ENCODE measurements around the gene RAD51B. TPM values are rescaled to one million over a fixed set of nuclear protein-coding genes. Genes with fewer than 3 reads are reported as not detected.

RAD51B gene
- total RNA-seq, 3 donors from 2014 or later: 10.6 to 77.6 (median 33.8) TPM

GRCh38 chr14:68673464-68673863, 853.9 kb downstream of the RAD51B start:
- intact Hi-C loops (cut with DNase I; ENCODE audit: low total_unique reads): no loop called here
- H3K27me3 ChIP-seq: no peaks in the 10 kb centered on the region
- H3K9me3 ChIP-seq: no peaks in the 10 kb centered on the region
- DNase-seq (ENCODE audit: low spot score in 2 of 2): no peak
- H3K4me3 ChIP-seq: no peak overlapping the region
- H3K36me3 ChIP-seq: no peaks in the 10 kb centered on the region
- peaks cover 5 to 23% of the 10 kb centered on the region in 2 donors for H3K4me1 ChIP-seq
- no peak for TF ChIP-seq POLR2A (IDR thresholded peaks at IDR 0.05)
- TF ChIP-seq CTCF (IDR thresholded peaks at IDR 0.05): no peak
- no peak for TF ChIP-seq POLR2AphosphoS5 (IDR thresholded peaks at IDR 0.05)
- H3K27ac ChIP-seq: no peak overlapping the region

GRCh38 chr14:68674538-68675232, 855.1 kb downstream of the RAD51B start:
- DNase-seq (ENCODE audit: low spot score in 2 of 2): no peak
- peaks cover 0 to 12% of the 10 kb centered on the region in 2 donors for H3K4me1 ChIP-seq
- TF ChIP-seq POLR2AphosphoS5 (IDR thresholded peaks at IDR 0.05) (no peak), POLR2A (IDR thresholded peaks at IDR 0.05) (no peak), CTCF (IDR thresholded peaks at IDR 0.05) (no peak)
- intact Hi-C loops (cut with DNase I; ENCODE audit: low total_unique reads): no loop called here
- H3K27me3 ChIP-seq: no peaks in the 10 kb centered on the region
- H3K27ac ChIP-seq: peak overlapping the region; percentile 20 to 40
- H3K36me3 ChIP-seq: no peaks in the 10 kb centered on the region
- no peaks in the 10 kb centered on the region for H3K9me3 ChIP-seq
- H3K4me3 ChIP-seq: no peak overlapping the region

GRCh38 chr14:68675233-68675577, 855.6 kb downstream of the RAD51B start:
- no peaks in the 10 kb centered on the region for H3K36me3 ChIP-seq
- DNase-seq (ENCODE audit: low spot score in 2 of 2): no peak
- no peaks in the 10 kb centered on the region for H3K9me3 ChIP-seq
- intact Hi-C loops (cut with DNase I; ENCODE audit: low total_unique reads): no loop called here
- TF ChIP-seq POLR2A (IDR thresholded peaks at IDR 0.05): no peak
- TF ChIP-seq POLR2AphosphoS5 (IDR thresholded peaks at IDR 0.05): no peak
- TF ChIP-seq CTCF (IDR thresholded peaks at IDR 0.05): no peak
- H3K4me1 ChIP-seq: peaks cover 0 to 7% of the 10 kb centered on the region in 2 donors
- no peaks in the 10 kb centered on the region for H3K27me3 ChIP-seq
- peak overlapping the region; percentile 20 to 40 for H3K27ac ChIP-seq
- H3K4me3 ChIP-seq: no peak overlapping the region

GRCh38 chr14:68676511-68676943, 856.9 kb downstream of the RAD51B start:
- H3K36me3 ChIP-seq: no peaks in the 10 kb centered on the region
- no peak overlapping the region for H3K27ac ChIP-seq
- no peak overlapping the region for H3K4me3 ChIP-seq
- no peaks in the 10 kb centered on the region for H3K9me3 ChIP-seq
- peak in 1 of 2 donors; percentile 71 for DNase-seq (ENCODE audit: low spot score in 2 of 2)
- intact Hi-C loops (cut with DNase I; ENCODE audit: low total_unique reads): no loop called here
- no peaks in the 10 kb centered on the region for H3K27me3 ChIP-seq
- H3K4me1 ChIP-seq: no peaks in the 10 kb centered on the region
- TF ChIP-seq POLR2A (IDR thresholded peaks at IDR 0.05) (no peak), CTCF (IDR thresholded peaks at IDR 0.05) (no peak), POLR2AphosphoS5 (IDR thresholded peaks at IDR 0.05) (no peak)

GRCh38 chr14:68677476-68677875, 857.9 kb downstream of the RAD51B start:
- H3K36me3 ChIP-seq: no peaks in the 10 kb centered on the region
- no peak overlapping the region for H3K4me3 ChIP-seq
- no peaks in the 10 kb centered on the region for H3K27me3 ChIP-seq
- intact Hi-C loops (cut with DNase I; ENCODE audit: low total_unique reads): no loop called here
- H3K27ac ChIP-seq: no peak overlapping the region
- H3K9me3 ChIP-seq: no peaks in the 10 kb centered on the region
- no peak for DNase-seq (ENCODE audit: low spot score in 2 of 2)
- TF ChIP-seq POLR2A (IDR thresholded peaks at IDR 0.05) (no peak), POLR2AphosphoS5 (IDR thresholded peaks at IDR 0.05) (no peak), CTCF (IDR thresholded peaks at IDR 0.05) (no peak)
- H3K4me1 ChIP-seq: no peaks in the 10 kb centered on the region
